NCI-H748 (cell line): ENCODE results near the gene FAM186B.
"Not testable (repeated sequence)": the region's sequence is repeated elsewhere in the genome, so short reads cannot be mapped to it uniquely, and the experiment has no call there.

ENCODE experiments used
- DNase-seq: peaks from one replicate; lab custom pipeline; 2025; ENCODE audit not compliant: unreplicated experiment; lab: John Stamatoyannopoulos, UW

FAM186B gene

DNA sequence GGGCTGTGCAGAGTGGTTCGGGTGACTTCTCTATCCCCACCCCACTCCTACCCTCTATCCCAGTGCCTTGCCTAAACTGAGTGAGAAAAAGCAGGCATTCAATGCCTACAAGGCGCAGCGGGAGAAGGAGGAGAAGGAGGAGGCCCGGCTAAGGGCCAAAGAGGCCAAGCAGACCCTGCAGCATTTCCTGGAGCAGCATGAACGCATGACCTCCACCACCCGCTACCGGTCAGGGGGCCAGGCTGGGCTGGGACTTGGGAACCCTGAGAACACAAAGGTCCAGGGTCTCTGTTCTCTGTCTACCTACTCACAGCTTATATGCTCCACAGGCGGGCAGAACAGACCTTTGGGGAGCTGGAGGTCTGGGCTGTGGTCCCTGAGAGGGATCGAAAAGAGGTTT is 29.6 kb upstream of the FAM186B start:
- no peak for DNase-seq

DNA sequence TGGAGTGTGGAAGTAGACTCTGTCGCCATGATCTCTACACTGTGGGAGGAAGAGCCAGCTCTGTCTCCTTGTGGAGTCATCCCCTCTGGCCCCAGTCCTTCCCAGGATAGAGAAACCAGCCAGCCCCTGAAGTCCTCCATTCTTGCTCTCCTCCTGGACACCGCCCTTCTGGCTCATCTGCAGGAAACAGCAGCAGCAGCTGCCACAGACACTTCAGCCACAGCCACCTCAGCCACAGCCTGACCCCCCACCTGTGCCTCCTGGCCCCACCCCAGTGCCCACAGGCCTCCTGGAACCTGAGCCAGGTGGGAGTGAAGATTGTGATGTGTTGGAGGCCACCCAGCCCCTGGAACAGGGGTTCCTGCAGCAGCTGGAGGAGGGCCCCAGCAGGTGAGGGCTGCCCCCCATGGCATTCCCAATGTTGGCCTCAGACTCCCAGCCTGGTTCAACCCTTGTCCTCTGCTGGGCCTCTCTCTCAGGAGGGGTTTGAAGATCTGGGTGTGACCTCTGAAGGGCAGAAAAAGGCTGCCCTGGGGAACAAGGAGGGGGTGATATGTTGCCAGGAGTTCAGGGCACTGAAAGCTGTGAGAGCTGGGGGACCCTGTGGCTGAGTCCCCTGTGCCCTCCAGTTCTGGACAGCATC is 28.4 kb upstream of the FAM186B start:
- no peak for DNase-seq

DNA sequence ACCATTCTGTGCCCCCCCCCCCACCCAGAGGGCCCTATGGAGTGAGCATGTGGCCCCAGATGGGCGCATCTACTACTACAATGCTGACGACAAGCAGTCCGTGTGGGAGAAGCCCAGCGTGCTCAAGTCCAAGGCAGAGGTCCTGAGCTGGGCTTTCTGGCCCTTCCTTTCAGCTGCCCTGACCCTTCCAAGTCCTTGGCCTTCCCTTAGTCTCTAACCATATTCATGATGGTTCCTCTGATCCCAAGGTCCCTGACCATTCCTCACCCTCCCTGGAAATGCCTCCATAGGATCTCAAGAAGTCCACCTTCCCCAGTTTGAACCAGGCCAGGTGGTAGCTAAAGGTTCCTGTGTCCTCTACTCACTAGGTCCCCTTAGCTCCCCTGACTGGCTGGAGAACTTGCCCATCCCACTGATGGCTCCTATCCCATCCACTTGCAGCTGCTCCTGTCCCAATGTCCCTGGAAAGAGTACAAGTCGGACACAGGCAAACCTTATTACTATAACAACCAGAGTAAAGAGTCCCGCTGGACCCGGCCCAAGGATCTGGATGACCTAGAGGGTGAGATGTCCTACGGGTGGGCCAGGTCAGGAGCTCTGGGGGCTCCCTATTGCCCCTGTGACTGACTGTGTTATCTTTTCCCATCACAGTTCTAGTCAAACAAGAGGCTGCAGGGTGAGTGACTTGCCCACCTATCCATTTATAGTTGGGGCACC is 27.7 kb upstream of the FAM186B start:
- no peak for DNase-seq

DNA sequence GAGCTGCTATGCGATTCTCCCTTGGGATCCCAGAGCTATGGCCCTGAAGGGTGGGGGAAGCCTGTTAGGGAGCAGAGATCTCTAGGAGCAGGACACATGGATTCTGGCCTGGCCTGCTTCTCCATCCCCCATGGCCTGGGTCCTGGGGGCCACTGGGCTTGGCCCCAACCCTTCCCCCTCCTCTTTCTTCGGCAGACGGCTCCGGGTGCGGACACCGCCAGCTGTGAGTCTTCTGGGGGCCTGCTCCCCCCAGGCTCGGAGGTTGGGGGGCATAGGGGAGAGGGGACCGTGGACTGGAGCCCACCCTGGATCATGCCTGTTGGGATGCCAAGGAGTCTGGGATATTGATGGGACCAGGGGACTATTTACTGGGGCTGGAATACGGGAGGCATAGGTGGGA is 27.0 kb upstream of the FAM186B start:
- DNase-seq, result no peak

- DNase-seq, result no peak
Measured at GRCh38 chr12:49631336-49631907, 26.0 kb upstream of the FAM186B start.

DNA sequence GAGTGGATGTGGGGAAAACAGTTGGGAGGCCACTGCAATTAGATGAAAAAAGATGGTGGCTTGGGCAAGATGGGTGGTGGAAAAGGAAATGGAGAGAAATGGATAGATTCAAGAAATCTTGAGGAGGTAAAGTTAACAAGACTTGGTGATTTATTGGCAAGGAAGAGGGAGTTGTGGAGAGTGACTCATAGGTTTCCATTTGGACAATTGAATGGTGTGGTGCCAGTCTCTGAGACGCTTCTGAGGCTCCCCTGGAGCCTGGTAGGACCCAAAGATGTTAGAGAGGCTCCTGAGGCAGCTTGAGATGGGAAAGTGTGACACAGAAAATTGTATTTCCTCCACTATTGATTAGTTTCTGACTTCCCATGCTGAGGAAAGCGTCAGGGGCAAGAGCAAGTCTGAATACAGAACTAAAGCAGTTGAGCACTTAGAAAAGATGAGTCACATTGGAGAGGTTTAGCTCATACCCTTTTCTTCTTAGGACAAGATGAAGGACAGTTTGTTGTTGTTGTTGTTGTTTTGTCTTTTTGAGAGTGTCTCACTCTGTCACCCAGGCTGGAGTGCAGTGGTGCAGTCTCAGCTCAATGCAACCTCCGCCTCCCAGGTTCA is 22.4 kb upstream of the FAM186B start:
- DNase-seq, result no peak

- no peak for DNase-seq
Measured at GRCh38 chr12:49626836-49627235, 21.4 kb upstream of the FAM186B start.

DNA sequence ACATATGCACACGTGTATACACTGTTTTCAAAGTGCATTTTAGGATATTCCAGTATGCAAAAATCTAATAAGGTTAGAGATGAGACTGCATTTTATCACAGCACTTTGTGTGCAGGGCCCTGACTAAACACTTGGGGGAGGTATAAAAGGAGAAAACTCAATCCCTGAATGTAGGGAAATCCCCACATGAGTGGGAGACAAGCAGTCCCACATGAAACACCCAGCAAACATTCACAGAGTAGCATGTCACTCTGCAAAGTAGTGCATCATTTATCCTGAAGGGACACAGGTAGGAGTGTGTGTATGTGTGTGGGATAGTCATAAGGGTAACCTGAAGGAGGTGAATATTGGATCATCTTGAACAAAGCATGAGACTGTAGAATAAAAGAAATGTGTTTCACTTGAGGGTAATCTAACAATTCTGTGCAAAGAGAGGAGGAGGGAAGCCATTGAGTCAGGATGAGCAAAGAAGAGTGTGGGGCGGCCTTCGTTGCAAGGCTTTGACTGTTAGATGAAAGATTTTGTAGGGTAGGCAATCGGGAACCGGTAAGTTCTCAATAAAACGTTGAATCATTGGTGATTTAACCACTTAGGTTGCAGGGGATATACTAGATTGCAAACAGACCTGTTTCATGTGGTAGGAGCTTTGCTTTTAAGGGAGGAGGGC is 20.9 kb upstream of the FAM186B start:
- DNase-seq, result no peak

GRCh38 chr12:49624921-49625577 is 19.6 kb upstream of the FAM186B start:
- DNase-seq, result no peak

DNA sequence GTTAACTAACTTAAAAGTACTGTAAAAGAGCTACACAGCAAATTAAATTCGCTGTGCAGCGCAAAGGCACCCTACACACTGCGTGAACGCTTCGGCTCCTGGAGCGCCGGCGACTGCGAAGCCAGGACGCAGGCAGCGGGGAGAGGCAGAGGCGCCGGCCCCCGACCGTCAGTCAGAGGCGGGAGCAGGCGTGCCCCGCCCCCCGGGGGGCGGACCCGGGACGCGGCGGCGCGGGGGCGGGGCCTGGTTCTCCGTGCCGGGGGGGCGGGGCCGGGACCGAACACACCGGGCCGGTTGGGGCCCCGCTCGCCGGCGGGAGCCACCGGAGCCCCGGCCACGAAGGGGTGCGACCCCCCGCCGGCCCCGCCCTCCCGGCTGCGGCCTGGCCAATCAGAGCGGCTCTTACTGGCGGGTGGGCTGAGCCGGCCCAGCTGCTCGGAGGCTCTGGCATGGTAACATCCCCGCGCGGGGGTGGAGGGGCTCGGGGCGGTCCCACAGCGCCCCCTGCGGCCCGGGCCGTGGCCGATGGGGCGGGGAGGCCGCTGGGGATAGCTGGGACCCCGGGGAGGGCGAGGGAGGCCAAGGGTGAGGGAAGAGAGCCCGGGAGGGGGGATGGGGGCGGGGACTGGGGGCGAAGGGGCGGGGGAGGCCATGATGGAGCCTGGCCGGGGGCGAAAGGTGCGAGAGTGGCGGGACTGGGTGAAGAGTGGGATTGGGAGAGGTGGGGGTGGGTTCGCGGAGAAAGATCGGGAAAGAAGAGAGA is 17.9 kb upstream of the FAM186B start, which contains the start of gene PRPF40B:
Gene PRPF40B (plus strand): TSS at position 420 of the 763 bp plus-strand sequence. CDS start 30 bp downstream, at position 450.
- peak; percentile 91 for DNase-seq

- DNase-seq, result peak; percentile 55
Measured at GRCh38 chr12:49622501-49623141, 17.2 kb upstream of the FAM186B start.

GRCh38 chr12:49621651-49622500 is 16.4 kb upstream of the FAM186B start:
- no peak for DNase-seq

- DNase-seq, result peak; percentile 56
Measured at GRCh38 chr12:49619286-49619685, 13.8 kb upstream of the FAM186B start.

- DNase-seq, result no peak
Measured at GRCh38 chr12:49618576-49618975, 13.1 kb upstream of the FAM186B start.

- peak; percentile 8 for DNase-seq
Measured at GRCh38 chr12:49616533-49617219, 11.2 kb upstream of the FAM186B start.

DNA sequence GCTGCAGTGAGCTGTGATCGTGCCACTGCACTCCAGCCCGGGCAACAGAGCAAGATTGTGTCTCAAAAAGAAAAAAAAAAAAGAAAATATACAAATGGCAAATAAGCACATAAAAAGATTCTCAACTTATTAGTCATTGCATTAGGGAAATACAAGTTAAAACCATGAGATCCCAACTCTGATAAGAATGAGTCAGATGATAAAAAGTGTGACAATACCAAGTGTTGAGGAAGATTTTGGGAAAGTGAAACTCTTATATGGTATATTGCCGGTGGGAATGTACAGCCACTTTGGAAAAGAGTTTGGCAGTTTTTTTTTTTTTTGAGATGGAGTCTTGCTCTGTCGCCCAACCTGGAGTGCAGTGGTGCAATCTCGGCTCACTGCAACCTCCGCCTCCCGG is 10.3 kb upstream of the FAM186B start:
- no peak for DNase-seq

- no peak for DNase-seq
Measured at GRCh38 chr12:49612210-49612609, 6.8 kb upstream of the FAM186B start.

DNA sequence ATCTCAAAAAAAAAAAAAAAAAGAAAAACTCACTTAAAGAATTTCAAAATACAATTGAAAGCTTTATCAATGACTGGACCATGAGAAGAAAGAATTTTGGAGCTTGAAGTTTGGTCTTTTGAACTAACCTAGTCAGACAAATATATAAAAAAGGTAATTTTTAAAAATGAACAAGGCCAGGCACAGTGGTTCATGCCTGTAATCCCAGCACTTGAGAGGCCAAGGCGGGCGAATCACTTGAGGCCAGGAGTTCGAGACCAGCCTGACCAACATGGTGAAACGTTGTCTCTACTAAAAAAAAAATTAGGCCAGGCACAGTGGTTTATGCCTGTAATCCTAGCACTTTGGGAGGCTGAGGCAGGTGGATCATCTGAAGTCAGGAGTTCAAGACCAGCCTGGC is 5.3 kb upstream of the FAM186B start:
- not testable (repeated sequence) for DNase-seq
